Esophagus squamous epithelium (tissue), 4 donors: ENCODE measurements around the gene TFEC.

Experiments
- CTCF ChIP-seq, 6 experiments: fragments of 450-650 bp in 4 of 6; fragments of 200-600 bp in 2 of 6; sonication (generic) in 2 of 6; IDR thresholded peaks; one replicate each; pipeline ENCODE4 v1.5.1; 2016 to 2019; ENCODE audit warnings: antibody characterized with exemption in 6 of 6, mild to moderate bottlenecking in 4 of 6, moderate library complexity in 4 of 6
- POLR2A ChIP-seq, 4 donors: fragments of 450-650 bp; IDR thresholded peaks; one replicate each; pipeline ENCODE4 v1.6.1; 2017; ENCODE audit warnings: antibody characterized with exemption in 4 of 4, mild to moderate bottlenecking in 4 of 4, moderate library complexity in 3 of 4

- TF ChIP-seq CTCF (IDR thresholded peaks at IDR 0.05) (no peak), POLR2A (IDR thresholded peaks at IDR 0.05) (no peak)
Measured at GRCh38 chr7:115906731-115907130, 123.8 kb downstream of the TFEC start.
